GM19025 (cell line): Measurements from ENCODE around the gene TMPRSS4.

Experiments used
- ATAC-seq: cut with Tn5 transposase; IDR thresholded peaks from one replicate; pipeline ENCODE4 v1.9.1; 2021; ENCODE audit warnings: mild to moderate bottlenecking, low read depth, moderate library complexity; ENCODE audit not compliant: unreplicated experiment

The TMPRSS4 gene

DNA sequence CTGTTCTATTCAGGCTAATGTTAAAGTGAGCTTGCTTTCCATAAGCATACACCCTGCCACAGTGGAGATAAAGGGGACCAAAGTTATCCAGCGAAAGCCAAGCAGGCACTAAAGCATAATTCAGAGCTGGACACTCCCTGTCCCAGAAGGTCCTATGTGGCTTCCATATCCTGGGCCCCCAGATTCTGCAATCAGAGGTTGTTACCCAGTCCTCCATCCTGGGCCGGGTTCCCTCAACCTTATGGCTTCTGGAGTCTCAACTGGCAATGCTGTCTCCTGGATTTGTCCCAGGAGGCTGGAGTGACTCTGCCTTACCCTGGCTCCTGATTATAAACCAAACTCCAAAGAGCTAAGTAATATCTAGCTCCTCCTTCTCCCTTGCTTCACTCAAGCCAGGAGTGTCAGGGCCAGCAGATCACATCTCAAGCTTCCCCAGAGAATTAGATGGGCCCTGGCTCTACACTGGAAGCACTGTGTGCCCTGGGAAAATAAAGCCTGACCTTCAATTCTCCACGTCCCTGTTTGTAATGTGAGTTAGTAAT, 23.9 kb downstream of the TMPRSS4 start:
- ATAC-seq, result no peak

GRCh38 chr11:118102721-118103261, 25.9 kb downstream of the TMPRSS4 start:
- no peak for ATAC-seq

- ATAC-seq, result no peak
Measured at GRCh38 chr11:118104491-118104890, 27.6 kb downstream of the TMPRSS4 start.

- no peak for ATAC-seq
Measured at GRCh38 chr11:118105657-118106305, 28.9 kb downstream of the TMPRSS4 start.

- ATAC-seq, result no peak
Measured at GRCh38 chr11:118106789-118107335, 30.0 kb downstream of the TMPRSS4 start.

DNA sequence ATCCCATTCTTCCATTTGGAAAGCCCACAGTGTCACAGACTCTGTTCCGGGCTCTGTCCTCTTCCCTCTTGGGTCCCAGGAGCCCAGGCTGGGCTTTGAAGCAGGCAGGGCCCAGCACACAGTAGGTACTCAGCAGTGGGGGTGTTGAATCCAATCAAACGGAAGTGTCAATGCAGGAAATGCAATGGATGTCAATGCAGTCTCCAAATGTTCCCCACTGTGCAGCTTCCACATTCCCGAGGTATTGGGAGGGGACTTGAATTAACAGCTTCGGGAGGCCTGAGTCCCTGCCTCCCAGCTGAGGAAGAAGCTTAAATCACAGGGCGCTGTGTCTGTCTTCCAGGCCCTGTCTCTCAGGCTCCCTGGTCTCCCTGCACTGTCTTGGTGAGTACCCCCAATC, 31.6 kb downstream of the TMPRSS4 start:
- ATAC-seq, result no peak

- ATAC-seq, result no peak
Measured at GRCh38 chr11:118109231-118109630, 32.4 kb downstream of the TMPRSS4 start.

GRCh38 chr11:118111019-118111743, 34.3 kb downstream of the TMPRSS4 start:
- ATAC-seq, result no peak

DNA sequence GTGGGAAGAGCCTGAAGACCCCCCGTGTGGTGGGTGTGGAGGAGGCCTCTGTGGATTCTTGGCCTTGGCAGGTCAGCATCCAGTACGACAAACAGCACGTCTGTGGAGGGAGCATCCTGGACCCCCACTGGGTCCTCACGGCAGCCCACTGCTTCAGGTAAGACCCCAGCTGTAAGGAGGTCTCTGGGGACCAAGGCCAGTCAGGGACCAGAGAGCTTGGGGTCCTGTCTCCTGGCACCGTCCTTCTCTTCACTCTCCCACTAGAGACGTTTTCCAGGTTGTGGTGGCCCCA, 34.8 kb downstream of the TMPRSS4 start:
- no peak for ATAC-seq

DNA sequence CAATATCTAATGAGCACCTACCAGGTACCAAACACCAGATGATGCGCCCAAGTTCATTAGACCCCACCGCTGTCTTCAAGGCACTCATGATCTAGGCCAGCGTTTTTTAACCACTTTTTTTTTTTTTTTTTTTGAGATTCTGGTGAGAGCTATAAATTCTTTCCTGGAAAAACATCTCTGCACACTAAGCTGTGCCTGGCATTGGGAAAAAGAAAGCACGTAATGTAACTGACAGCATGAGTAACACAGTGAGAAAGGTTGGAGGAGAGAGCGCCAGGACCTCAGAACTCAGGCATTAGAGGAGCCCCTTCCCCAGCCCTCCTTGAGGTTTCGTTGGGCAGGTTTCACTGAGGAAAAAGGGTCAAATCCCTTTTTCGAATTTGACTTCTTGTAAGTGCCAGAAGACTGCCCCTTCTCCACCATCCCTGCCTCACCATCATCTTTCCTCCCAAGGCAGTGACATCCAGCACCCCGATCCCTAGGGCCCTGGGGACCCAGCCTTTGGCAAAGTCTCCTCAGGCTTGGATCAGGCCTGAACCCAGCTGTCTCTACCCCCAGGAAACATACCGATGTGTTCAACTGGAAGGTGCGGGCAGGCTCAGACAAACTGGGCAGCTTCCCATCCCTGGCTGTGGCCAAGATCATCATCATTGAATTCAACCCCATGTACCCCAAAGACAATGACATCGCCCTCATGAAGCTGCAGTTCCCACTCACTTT, 36.0 kb downstream of the TMPRSS4 start:
- no peak for ATAC-seq

DNA sequence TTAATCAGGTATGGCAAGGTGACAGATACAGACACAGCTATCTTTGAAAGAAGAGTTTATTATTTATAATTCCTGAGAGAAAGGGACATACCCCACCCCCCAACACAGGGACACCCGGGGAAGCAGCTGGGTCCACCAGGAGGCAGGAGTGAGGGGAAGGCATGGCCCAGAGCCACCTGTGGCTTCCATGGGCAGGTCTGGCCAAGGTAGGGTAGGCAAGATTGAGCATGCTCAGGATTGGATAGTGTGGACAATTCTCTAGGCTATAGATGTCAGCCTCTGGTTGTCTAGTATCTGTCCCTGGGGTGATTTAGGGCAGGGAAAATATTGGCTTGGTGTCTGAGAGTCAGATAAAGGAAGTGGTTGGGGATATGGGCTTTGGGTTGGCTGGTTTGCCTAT, 37.4 kb downstream of the TMPRSS4 start:
- no peak for ATAC-seq

GRCh38 chr11:118115048-118115447, 38.2 kb downstream of the TMPRSS4 start:
- no peak for ATAC-seq

GRCh38 chr11:118117790-118118601, 41.1 kb downstream of the TMPRSS4 start:
- no peak for ATAC-seq

- ATAC-seq, result no peak
Measured at GRCh38 chr11:118120793-118121192, 43.9 kb downstream of the TMPRSS4 start.

- no peak for ATAC-seq
Measured at GRCh38 chr11:118124929-118125535, 48.2 kb downstream of the TMPRSS4 start.

DNA sequence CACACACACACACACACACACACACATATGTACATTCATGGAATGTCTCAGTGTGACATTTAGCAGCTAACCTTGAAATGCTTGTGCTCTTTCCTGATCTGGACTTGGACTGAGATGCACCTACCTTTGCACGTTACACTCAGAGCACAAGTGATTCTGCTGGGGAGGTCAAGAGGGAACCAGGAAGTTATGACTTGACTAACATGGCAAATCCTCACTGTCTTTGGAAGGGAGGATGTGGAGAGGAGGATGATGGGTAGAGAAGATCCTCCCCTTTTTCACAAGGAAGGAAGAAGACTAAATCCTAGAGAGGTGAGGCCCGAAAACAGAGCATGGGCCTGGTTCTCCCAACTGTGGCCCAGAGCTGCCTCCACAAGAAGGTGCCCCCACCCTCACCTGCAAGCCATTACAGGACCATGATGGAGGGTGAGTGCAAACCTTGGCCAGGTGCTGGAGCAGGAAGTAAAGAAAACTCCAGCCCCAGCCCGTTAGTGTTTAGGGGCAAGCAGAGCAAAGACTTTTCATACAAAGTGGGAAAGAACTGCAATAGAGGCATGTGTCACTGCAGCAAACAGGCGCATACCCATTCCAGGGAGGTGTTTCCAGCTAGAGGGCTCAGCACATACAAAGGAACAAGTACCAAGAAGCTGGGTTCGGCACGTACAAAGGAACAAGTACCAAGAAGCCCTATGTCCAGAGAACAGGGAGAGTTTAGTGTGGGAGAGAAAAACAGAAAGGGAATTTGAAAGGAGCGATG, 49.4 kb downstream of the TMPRSS4 start:
- ATAC-seq, result no peak

- ATAC-seq, result no peak
Measured at GRCh38 chr11:118128310-118128709, 51.4 kb downstream of the TMPRSS4 start.

- no peak for ATAC-seq
Measured at GRCh38 chr11:118128721-118129470, 52.0 kb downstream of the TMPRSS4 start.
